Measurements from ENCODE around the gene PEX14.
"Not testable (repeated sequence)": the region's sequence is repeated elsewhere in the genome, so short reads cannot be mapped to it uniquely, and the experiment has no call there.

- not testable (repeated sequence) for TF ChIP-seq EZH2 (IDR thresholded peaks at IDR 0.05; ENCODE audit: borderline replicate concordance); CTCF (IDR thresholded peaks at IDR 0.05; ENCODE audit: poor library complexity)
Measured at GRCh38 chr1:10506046-10506676, 31.4 kb downstream of the PEX14 start.

Data from hepatocyte (in vitro differentiated cells).